ENCODE measurements around the gene ELF5.

DNA sequence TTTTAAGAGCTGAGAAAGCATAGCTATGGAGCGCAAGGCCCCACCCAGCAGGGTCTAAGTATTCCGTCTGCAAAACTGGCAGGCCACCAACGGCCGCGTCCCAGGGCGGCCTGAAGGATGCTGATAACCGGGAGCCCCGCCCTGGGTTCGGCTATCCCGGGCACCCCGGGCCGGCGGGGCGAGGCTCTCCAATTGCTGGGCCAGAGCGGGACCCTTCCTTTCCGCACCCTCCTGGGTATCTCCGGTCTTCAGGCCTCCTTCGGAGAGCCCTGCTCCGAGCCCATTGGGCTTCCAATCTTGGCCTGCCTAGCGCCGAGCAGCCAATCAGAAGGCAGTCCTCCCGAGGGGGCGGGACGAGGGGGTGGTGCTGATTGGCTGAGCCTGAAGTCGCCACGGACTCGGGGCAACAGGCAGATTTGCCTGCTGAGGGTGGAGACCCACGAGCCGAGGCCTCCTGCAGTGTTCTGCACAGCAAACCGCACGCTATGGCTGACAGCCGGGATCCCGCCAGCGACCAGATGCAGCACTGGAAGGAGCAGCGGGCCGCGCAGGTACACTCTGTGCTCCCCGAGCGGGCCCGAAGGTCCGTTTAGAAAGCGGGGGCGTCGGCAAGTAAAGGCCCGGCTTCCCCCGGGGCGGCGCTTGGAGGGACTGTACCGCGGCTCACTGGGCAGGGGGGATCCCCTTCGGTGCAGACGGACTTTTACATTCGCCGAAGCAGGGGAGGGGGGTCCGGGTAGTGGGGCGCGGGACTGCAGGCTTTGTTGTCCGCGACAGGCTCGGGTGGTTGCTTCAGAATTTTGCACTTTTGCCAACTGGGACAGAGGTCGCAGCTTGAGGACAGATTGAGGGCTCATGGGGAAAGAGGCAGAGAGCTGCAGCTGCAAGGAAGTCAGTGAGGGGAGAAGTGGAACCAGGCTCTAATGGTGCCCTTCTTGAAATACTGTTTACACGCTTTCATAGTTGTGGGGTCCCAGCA lies 74.8 kb downstream of the ELF5 start, which contains the start of gene CAT:
- TF ChIP-seq, protein P1, sequence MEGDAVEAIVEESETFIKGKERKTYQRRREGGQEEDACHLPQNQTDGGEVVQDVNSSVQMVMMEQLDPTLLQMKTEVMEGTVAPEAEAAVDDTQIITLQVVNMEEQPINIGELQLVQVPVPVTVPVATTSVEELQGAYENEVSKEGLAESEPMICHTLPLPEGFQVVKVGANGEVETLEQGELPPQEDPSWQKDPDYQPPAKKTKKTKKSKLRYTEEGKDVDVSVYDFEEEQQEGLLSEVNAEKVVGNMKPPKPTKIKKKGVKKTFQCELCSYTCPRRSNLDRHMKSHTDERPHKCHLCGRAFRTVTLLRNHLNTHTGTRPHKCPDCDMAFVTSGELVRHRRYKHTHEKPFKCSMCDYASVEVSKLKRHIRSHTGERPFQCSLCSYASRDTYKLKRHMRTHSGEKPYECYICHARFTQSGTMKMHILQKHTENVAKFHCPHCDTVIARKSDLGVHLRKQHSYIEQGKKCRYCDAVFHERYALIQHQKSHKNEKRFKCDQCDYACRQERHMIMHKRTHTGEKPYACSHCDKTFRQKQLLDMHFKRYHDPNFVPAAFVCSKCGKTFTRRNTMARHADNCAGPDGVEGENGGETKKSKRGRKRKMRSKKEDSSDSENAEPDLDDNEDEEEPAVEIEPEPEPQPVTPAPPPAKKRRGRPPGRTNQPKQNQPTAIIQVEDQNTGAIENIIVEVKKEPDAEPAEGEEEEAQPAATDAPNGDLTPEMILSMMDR (IDR thresholded peaks at IDR 0.05): no peak
- TF ChIP-seq POLR2A (IDR thresholded peaks at IDR 0.05) (peak; percentile 70), POLR2AphosphoS5 (IDR thresholded peaks at IDR 0.05) (peak; percentile 96)

Measured in prostate gland (tissue), 2 donors.